Erythroblast (primary cell): ENCODE data around the gene IFIT3.

Experiments
- GATA1 ChIP-seq: IDR thresholded peaks from 2 replicates; pipeline ENCODE4 v1.6.1; 2011; ENCODE audit warnings: low read depth, mild to moderate bottlenecking, control low read depth, low read length, moderate library complexity
- POLR2A ChIP-seq: IDR thresholded peaks from 2 replicates; pipeline ENCODE4 v1.6.1; 2011; ENCODE audit warnings: mild to moderate bottlenecking, low read length

- TF ChIP-seq POLR2A (no peak), GATA1 (no peak)
These were observed 25.0 kb downstream of the IFIT3 start for GRCh38 chr10:89352802-89353201.
